Erythroblast (primary cell): ENCODE data around the gene AMZ1.

Experiments used
- GATA1 ChIP-seq: IDR thresholded peaks from 2 replicates; pipeline ENCODE4 v1.6.1; 2011; ENCODE audit warnings: low read depth, mild to moderate bottlenecking, control low read depth, low read length, moderate library complexity
- POLR2A ChIP-seq: IDR thresholded peaks from 2 replicates; pipeline ENCODE4 v1.6.1; 2011; ENCODE audit warnings: mild to moderate bottlenecking, low read length

DNA sequence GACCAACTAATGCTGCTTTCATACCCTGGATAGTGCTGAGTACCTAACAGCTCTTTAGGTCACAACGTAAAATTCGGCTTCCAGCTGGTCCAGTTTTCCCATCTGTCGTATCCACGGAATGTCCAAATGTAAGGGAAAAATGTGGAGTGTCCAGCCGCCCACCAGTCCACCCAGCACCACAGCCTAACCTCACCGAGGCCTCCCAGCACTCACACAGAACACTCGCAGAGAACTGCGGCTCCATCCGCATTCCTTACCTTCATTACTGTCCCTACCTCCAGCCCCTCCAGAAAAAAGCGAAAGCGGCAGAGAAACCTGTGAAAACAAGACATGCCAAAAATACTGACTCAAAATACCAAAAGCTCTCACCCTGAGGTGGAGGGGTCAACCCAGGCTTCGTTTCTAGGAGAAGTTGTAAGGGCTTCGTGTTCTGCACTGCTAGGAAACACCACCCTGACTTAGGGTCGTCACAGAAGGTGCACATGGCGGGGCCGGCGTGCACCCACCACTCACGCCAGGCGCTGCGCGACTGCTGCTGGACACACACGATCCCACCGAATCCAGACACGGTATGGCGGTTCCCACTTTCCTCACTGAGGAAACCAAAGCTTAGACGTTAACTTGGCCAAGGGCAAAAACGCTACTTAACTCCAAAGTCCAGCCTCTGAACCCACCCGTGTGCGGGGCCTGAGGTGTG lies 73.9 kb downstream of the AMZ1 start:
- TF ChIP-seq POLR2A, result no peak
- no peak for TF ChIP-seq GATA1
